HG03460 (cell line): Measurements from ENCODE around the gene RASA2.

Source experiments
- ATAC-seq: cut with Tn5 transposase; IDR thresholded peaks from one replicate; pipeline ENCODE4 v1.9.1; 2021; ENCODE audit not compliant: unreplicated experiment

RASA2 gene

DNA sequence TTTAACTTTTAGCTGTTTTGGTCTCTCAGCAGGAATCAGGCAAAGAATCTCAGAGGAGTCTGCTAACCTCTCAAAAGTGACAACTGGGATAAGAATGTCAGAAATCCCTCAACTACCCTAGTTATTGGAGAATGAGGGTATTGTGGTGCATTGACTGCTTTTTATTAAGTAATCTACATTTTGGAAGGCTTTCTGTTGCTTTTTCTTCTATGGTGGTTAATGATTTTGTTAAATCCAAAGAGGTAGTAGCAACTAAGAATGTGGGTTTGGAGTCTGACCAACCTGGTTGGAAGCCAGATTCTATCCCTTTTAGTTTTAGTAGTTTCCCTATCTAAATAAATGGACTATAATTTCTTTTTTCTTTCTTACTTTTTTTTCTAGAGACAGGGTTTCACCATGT is 156.6 kb downstream of the RASA2 start:
- ATAC-seq, result no peak

- no peak for ATAC-seq
Observed at GRCh38 chr3:141643796-141644195, 157.0 kb downstream of the RASA2 start.

DNA sequence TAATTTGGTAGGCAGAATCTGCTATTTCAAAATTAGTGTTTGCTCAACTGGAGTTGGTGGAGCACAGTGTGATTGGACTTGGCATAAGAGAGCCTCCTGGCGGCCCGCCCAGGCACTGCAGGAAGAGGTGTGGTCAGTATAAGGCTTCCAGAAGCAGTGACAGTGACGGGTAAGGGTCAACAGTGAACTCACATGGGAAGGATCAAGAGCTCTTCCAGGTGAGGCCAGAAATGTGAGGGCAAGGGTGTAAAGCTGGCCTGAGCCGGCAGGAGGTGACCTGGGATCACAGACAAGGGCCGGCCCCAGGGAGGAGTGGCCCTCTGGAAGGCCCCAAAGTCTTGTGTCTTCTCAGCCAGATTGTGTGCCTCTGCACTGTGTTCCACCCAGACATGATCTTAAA is 158.1 kb downstream of the RASA2 start:
- ATAC-seq, result peak; percentile 73

GRCh38 chr3:141646760-141647561 is 160.1 kb downstream of the RASA2 start:
- ATAC-seq, result no peak

GRCh38 chr3:141647562-141647915 is 160.7 kb downstream of the RASA2 start:
- no peak for ATAC-seq

- ATAC-seq, result no peak
Observed at GRCh38 chr3:141648055-141648910, 161.5 kb downstream of the RASA2 start.

- no peak for ATAC-seq
Observed at GRCh38 chr3:141649871-141650270, 163.0 kb downstream of the RASA2 start.

DNA sequence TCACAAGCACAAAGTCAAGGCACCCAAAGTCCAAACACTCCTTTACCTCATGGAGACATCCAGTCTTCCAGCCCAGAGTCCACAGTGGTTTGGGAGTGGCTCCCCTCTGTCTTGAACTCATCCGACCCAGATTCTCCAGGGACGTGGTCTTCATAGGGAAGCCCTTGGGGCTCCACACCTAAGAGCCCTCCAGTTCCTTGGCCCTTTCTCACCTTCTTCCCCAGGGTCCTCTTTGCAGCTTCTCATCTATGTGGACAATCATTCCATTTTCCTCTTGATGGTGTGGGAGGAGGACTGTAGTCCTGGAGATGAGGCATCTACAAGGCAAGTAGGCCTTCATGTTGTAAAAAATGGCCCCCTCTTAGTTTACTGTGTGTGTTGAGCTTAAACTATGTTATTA is 164.0 kb downstream of the RASA2 start:
- ATAC-seq, result no peak

DNA sequence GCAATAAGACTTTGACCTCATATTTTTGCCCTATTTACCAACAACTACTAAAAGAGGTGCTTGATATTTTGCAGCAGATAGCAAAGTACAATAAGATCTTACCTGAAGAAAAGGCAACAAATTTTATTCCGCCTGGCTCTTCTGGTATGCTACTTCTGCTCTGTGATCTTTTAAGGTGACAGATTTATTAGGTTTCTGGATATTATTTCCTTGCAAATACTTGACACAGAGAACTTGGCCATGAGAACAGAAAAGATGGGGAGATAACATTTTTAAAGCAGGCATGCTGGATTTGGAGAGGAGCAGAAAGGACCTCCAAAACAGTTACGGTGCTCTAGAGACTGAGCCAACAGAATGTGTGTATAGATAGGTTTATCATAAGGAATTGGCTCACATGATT is 164.6 kb downstream of the RASA2 start:
- no peak for ATAC-seq

DNA sequence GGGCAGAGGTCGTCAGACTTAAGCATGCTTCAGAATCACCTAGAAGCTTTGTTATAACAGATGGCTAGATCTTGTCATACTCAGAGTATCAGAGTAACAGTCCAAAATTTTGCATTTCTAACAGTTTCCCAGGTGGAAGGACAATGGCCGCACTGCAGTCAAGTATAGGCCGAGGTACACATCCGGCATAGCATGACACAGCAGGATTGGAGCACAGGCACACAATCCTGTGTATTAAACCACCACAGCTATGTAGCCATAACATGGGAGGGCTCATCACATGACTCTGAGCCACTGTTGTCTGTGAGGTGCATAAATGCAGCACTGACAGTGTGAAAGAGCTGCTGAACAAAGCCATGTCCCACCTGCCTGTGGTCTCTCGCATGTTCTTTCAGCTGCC is 165.5 kb downstream of the RASA2 start:
- ATAC-seq, result no peak

DNA sequence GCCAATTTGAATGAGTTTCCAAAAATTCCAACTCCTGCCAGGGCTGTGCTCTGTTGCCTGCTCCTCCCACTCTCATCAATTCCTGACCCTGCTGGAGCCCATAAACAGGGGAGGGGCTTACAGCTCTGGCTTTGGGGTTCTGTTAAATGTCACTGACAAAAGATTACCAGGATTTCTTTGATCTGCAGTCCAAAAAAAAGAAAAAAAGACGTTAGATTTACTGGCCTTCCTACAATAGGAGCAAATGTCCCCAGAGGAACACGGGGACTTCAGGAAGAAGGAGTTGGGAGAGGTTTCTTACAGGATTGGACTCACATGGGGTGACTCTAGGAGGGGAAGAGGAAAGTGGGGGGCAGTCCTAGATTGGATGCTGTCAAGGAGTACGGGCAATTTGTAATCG is 167.0 kb downstream of the RASA2 start:
- ATAC-seq, result no peak

- ATAC-seq, result no peak
Observed at GRCh38 chr3:141655801-141656200, 169.0 kb downstream of the RASA2 start.

- ATAC-seq, result no peak
Observed at GRCh38 chr3:141656771-141657170, 169.9 kb downstream of the RASA2 start.

- ATAC-seq, result no peak
Observed at GRCh38 chr3:141657516-141657915, 170.7 kb downstream of the RASA2 start.

DNA sequence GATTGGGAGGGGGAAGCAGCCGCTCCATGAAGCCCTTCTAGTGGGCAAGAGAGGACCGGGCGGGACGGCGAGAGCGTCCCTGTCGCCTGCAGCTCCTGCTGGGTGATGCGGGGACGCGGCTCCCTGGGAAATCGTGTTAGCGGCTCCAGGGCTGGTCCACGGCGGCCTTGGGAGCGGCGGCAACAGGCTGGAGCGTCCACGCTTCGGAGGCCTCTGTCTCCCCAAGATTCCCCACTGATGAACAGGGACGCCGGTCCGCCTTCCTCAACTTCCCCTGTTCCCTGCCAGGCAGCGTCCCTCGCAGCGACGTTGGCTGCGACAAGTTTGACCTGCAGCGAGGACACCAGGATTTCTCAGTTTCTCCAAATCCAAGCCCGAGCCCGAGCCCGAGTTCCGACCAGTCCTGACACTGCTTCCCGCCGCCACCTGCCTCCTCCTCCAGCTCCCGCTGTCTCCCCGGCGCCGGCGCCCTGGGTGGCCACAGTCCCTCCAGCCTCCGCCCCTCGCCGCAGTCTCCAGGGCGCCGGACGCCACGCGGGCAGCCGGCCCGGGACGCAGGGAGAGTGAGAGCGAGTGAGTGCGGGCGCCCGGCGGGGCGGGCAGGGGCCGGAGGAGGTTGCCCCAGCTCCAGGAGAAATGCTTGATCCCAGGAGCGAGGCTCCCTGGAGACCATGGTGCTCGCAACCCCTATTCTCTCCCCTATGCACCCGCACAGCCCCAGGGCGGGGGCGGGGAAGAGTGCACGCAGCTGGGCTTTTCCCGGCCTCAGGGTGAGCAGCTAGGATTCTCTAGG is 173.2 kb downstream of the RASA2 start:
- no peak for ATAC-seq

DNA sequence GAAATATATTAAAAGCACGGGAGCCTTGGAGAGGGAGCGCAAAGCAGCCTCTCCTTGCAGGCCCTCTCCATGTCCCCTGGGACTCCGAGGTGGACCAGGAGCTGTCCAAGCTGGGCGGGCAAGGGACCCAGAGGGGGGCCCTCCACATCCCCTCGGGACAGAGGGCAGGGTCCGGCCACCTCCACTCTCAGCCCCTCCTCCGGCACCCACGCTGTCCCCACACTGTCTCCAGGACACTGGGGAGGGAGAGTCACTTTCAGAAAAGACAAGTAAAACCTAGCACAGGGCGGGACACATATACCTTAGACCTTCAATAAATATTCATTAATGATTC is 173.8 kb downstream of the RASA2 start:
- ATAC-seq, result no peak

DNA sequence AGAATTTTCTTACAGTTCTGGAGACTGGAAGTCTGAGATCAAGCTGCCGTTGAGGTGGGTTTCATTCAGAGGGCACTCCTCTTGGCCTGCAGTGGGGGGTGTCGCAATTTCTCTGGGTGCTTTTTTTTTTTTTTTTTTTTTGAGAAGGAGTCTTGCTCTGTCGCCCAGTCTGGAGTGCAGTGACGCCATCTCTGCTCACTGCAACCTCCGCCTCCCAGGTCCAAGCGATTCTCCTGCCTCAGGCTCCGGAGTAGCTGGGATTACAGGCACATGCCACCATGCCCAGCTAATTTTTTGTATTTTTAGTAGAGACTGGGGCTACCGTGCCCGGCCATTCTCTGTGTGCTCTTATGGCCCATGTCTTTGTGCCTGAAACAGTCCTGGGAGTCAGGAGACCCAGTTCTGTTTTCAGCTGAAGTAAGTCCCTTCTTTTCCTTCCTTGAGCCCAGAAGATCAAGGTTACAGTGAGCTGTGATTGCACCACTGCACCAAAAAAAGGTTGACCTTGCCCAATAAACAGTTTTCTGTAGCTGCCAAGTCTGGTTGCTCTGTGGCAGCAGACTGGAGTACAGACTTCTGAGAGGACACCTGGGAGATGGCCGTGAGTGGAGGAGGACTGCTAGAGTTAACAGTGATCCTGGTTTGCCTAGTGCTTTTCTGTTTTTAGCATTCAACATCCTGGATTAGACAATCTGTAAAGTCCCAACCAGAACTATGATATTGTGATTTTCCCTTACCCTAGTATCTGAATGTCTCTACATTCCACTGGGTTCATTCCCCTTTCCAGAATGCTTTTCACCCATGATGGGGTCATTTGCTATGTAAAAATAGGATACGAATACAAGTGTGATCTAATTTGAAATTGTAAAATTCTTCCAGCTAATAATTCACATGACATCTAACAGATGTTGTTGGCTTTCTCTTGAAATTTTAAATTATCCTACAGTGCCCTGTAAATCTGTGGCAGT is 174.7 kb downstream of the RASA2 start:
- ATAC-seq, result no peak

- ATAC-seq, result no peak
Observed at GRCh38 chr3:141663993-141664392, 177.2 kb downstream of the RASA2 start.
